Peyer's patch (tissue), 4 donors: ENCODE results near the gene HNRNPM. TPM values are rescaled to one million over a fixed set of nuclear protein-coding genes. Genes with fewer than 3 reads are reported as not detected.
A peak's percentile ranks its signal among the peaks of the same experiment; 100 is the strongest.
"Not testable (repeated sequence)": the region's sequence is repeated elsewhere in the genome, so short reads cannot be mapped to it uniquely, and the experiment has no call there.

Source experiments
- DNase-seq, 3 donors: peaks; one replicate each; pipeline ENCODE4 v3.0.0-alpha.2; 2017 to 2019
- H3K27ac ChIP-seq, 4 donors: fragments of 200-600 bp; sonication (generic); one replicate each; pipeline ENCODE4 v1.5.1; 2016 to 2019
- H3K27me3 ChIP-seq, 2 donors: fragments of 200-600 bp; sonication (generic); one replicate each; pipeline ENCODE4 v1.5.1; 2019
- H3K36me3 ChIP-seq, 3 donors: fragments of 200-600 bp; sonication (generic); one replicate each; pipeline ENCODE4 v1.5.1; 2016 to 2019
- H3K4me1 ChIP-seq, 4 donors: fragments of 200-600 bp; sonication (generic); one replicate each; pipeline ENCODE4 v1.5.1; 2016 to 2019
- H3K4me3 ChIP-seq, 4 donors: fragments of 200-600 bp; sonication (generic); 1 replicate in 3 of 4; 2 replicates in 1 of 4; pipeline ENCODE4 v1.5.1; 2016 to 2019; ENCODE audit warnings: mild to moderate bottlenecking in 1 of 4
- H3K9me3 ChIP-seq, 4 donors: fragments of 200-600 bp; sonication (generic); one replicate each; pipeline ENCODE4 v1.5.1; 2016 to 2019; ENCODE audit warnings: mild to moderate bottlenecking in 1 of 4
- CTCF ChIP-seq, 6 experiments: fragments of 450-650 bp in 4 of 6; fragments of 200-600 bp in 2 of 6; sonication (generic) in 1 of 6; IDR thresholded peaks; one replicate each; pipeline ENCODE4 v1.5.1; 2017 to 2019; ENCODE audit warnings: antibody characterized with exemption in 6 of 6, mild to moderate bottlenecking in 3 of 6, moderate library complexity in 1 of 6
- POLR2A ChIP-seq, 2 donors: fragments of 450-650 bp; IDR thresholded peaks; one replicate each; pipeline ENCODE4 v1.5.1; 2017; ENCODE audit warnings: antibody characterized with exemption in 2 of 2, mild to moderate bottlenecking in 2 of 2, moderate library complexity in 2 of 2
- total RNA-seq, 4 donors: library from RNA; depleted of rRNA; stranded (reverse); fragments of >200 nt; gene quantifications; one replicate each; pipeline ENCODE4 v1.1.0, GENCODE V29; 2016

HNRNPM gene
- total RNA-seq, 4 donors from 2014 or later: 108 to 128 (median 116) TPM

- peaks cover 0 to 7% (median 0%) of the 10 kb centered on the region in 3 donors for H3K36me3 ChIP-seq
- no peak for DNase-seq
- no peak overlapping the region for H3K4me3 ChIP-seq
- peaks cover 0 to 33% (median 9%) of the 10 kb centered on the region in 4 donors for H3K4me1 ChIP-seq
- no peaks in the 10 kb centered on the region for H3K27me3 ChIP-seq
- H3K27ac ChIP-seq: no peak overlapping the region
- TF ChIP-seq POLR2A (IDR thresholded peaks at IDR 0.05): no peak
- TF ChIP-seq CTCF (IDR thresholded peaks at IDR 0.05): no peak
- no peaks in the 10 kb centered on the region for H3K9me3 ChIP-seq
These were observed 65.9 kb downstream of the HNRNPM start for GRCh38 chr19:8510589-8511115.

GRCh38 chr19:8511573-8512101 lies 66.9 kb downstream of the HNRNPM start:
- Histone ChIP-seq H3K27me3 (no peaks in the 10 kb centered on the region), H3K4me3 (no peak overlapping the region), H3K27ac (peak overlapping the region in 2 of 4 donors; percentile 22 to 100), H3K36me3 (peaks cover 0 to 7% (median 0%) of the 10 kb centered on the region in 3 donors), H3K4me1 (peaks cover 0 to 26% (median 9%) of the 10 kb centered on the region in 4 donors), H3K9me3 (no peaks in the 10 kb centered on the region)
- DNase-seq: peak in 1 of 3 donors; percentile 46
- no peak for TF ChIP-seq POLR2A (IDR thresholded peaks at IDR 0.05)

- H3K27ac ChIP-seq: peak overlapping the region in 3 of 4 donors; percentile 22 to 100 (median 95)
- peaks cover 0 to 7% (median 0%) of the 10 kb centered on the region in 3 donors for H3K36me3 ChIP-seq
- TF ChIP-seq CTCF (IDR thresholded peaks at IDR 0.05) (no peak), POLR2A (IDR thresholded peaks at IDR 0.05) (no peak)
- no peaks in the 10 kb centered on the region for H3K9me3 ChIP-seq
- H3K4me1 ChIP-seq: peaks cover 0 to 25% (median 9%) of the 10 kb centered on the region in 4 donors
- H3K4me3 ChIP-seq: no peak overlapping the region
- H3K27me3 ChIP-seq: no peaks in the 10 kb centered on the region
- DNase-seq: peak in 1 of 3 donors; percentile 56
These were observed 67.6 kb downstream of the HNRNPM start for GRCh38 chr19:8512115-8512967.

DNA sequence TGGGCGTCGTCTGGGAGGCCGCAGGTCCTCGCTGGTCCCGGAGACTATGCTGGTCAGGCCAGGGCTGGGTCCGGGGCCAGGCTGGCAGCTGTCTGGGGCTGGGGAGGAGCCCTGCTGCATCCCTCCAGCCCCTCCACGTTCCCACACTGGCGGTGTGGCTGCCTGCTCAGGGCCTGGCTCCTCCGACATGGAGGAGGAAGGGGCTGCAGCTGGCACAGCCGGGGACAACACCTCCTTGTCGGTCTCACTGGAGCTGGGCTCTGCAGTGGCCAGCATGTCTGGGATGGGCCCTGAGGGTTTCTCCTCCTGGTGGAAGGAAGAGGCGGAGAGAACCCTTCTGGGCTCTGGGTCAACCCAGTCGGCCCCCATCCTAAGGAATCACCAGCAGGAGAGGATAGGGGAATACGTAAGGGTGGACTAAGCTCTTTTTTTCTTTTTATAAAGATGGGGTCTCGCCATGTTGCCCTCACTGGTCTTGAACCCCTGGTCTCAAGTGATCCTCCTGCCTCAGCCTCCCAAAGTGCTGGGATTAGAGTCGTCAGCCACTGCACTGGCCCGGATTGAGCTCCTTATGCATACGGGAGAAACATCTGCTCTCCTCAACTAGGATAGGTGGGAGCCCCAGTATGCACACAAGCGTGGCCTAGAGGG lies 68.4 kb downstream of the HNRNPM start:
- H3K9me3 ChIP-seq: no peaks in the 10 kb centered on the region
- H3K36me3 ChIP-seq: peaks cover 0 to 7% (median 0%) of the 10 kb centered on the region in 3 donors
- TF ChIP-seq CTCF (IDR thresholded peaks at IDR 0.05) (no peak), POLR2A (IDR thresholded peaks at IDR 0.05) (no peak)
- H3K27me3 ChIP-seq: no peaks in the 10 kb centered on the region
- DNase-seq: peak in 1 of 3 donors; percentile 48
- H3K4me3 ChIP-seq: peak overlapping the region; percentile 59 to 100 (median 73)
- H3K27ac ChIP-seq: peak overlapping the region; percentile 95 to 100 (median 97)
- peaks cover 5 to 25% (median 9%) of the 10 kb centered on the region in 4 donors for H3K4me1 ChIP-seq

- TF ChIP-seq CTCF (IDR thresholded peaks at IDR 0.05) (peak in 1 of 6 experiments; percentile 8), POLR2A (IDR thresholded peaks at IDR 0.05) (peak; percentile 93 to 97)
- Histone ChIP-seq H3K27ac (peak within 1 kb of the TSS; percentile 95 to 100 (median 97)), H3K9me3 (no peaks in the 10 kb centered on the region), H3K4me1 (peaks cover 5 to 25% (median 11%) of the 10 kb centered on the region in 4 donors), H3K4me3 (peak within 1 kb of the TSS; percentile 59 to 100 (median 73)), H3K27me3 (no peaks in the 10 kb centered on the region), H3K36me3 (peaks cover 0 to 7% (median 0%) of the 10 kb centered on the region in 3 donors)
- DNase-seq: peak; percentile 99
These were observed 69.1 kb downstream of the HNRNPM start, which contains the start of gene ZNF414 for GRCh38 chr19:8513687-8514504. TSS of gene ZNF414 (minus strand) at chr19:8514167. CDS start at chr19:8514046, 121 bp downstream.

DNA sequence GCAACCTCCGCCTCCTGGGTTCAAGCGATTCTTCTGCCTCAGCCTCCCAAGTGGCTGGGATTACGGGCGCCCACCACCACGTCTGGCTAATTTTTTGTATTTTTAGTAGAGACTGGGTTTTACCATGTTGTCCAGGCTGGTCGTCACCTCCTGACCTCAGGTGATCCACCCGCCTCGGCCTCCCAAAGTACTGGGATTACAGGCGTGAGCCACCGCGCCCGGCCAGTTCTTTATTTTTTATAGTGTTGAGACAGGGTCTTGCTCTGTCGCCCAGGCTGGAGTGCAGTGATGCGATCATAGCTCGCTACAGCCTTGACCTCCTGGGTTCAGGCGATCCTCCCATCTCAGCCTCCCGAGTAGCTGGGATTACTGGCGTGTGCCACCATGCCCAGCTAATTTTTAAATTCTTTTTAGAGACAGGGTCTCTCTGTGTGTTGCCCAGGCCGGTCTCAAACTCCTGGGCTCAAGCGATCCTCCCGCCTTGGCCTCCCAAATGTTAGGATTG lies 69.8 kb downstream of the HNRNPM start:
- not testable (repeated sequence) for H3K36me3 ChIP-seq, H3K9me3 ChIP-seq, H3K27me3 ChIP-seq
- DNase-seq: peak in 1 of 3 donors; percentile 55
- peak overlapping the region; percentile 95 to 100 (median 97) for H3K27ac ChIP-seq
- peaks cover 5 to 25% (median 11%) of the 10 kb centered on the region in 4 donors for H3K4me1 ChIP-seq
- peak overlapping the region; percentile 59 to 100 (median 73) for H3K4me3 ChIP-seq
